GM12878 (cell line): ENCODE results near the gene S1PR4. TPM values are rescaled to one million over a fixed set of nuclear protein-coding genes. Genes with fewer than 3 reads are reported as not detected.
A peak's percentile ranks its signal among the peaks of the same experiment; 100 is the strongest.

ENCODE experiments used
- ATAC-seq: fragments of 200-7000 bp; cut with Tn5 transposase; 3 replicates; pipeline ENCODE4 v1.9.1; 2020; ENCODE audit warnings: mild to moderate bottlenecking, moderate library complexity
- BruUV-seq: library from RNA; stranded (reverse); fragments of 400-500 nt; replicated peaks from 2 replicates; lab custom pipeline; 2021; lab: Mats Ljungman, UMichigan
- CTCF ChIA-PET: fragments of 300-600 bp; sonication (Branson Sonifier 250); formaldehyde crosslinking; extraction: SDS; loops from one replicate; lab custom pipeline; 2021; ENCODE audit warnings: inconsistent platforms; lab: Yijun Ruan, JAX
- POLR2A ChIA-PET: fragments of 350-600 bp; formaldehyde crosslinking; extraction: SDS; loops from one replicate; lab custom pipeline; 2021; ENCODE audit warnings: inconsistent platforms; lab: Charles Lee
- RAD21 ChIA-PET: fragments of 300-600 bp; sonication (Branson Sonifier 250); formaldehyde crosslinking; loops from one replicate; lab custom pipeline; 2023; ENCODE audit warnings: antibody characterized with exemption; ENCODE audit not compliant: unreplicated experiment; lab: Charles Lee
- SMC1A ChIA-PET: fragments of 300-600 bp; sonication (Branson Sonifier 250); formaldehyde crosslinking; loops from one replicate; lab custom pipeline; 2023; ENCODE audit not compliant: unreplicated experiment, uncharacterized antibody; lab: Charles Lee
- DNase-seq: peaks from one replicate; pipeline ENCODE4 v3.0.0-alpha.2; 2011; ENCODE audit warnings: low read depth, low spot score
- FAIRE-seq: peaks from 3 replicates; lab custom pipeline; 2011; peaks lifted over from hg19 to GRCh38; lab: Jason Lieb, UNC
- H2AFZ ChIP-seq: 2 replicates; pipeline ENCODE4 v1.6.0; 2011; ENCODE audit warnings: low read depth, low read length, control low read depth; ENCODE audit not compliant: control insufficient read depth
- H3K27ac ChIP-seq: 2 replicates; pipeline ENCODE4 v1.5.1; 2011; ENCODE audit warnings: control low read depth; ENCODE audit not compliant: control insufficient read depth, insufficient read depth
- H3K27me3 ChIP-seq, 2 experiments: replicated peaks in 1 of 2; 2 replicates each; pipeline versions ENCODE4 v1.6.0 to v1.6.1; 2011; ENCODE audit warnings: low read length in 1 of 2; ENCODE audit not compliant: control insufficient read depth in 2 of 2, insufficient read depth in 2 of 2
- H3K36me3 ChIP-seq, 2 experiments: 2 replicates each; pipeline ENCODE4 v1.5.1; 2011; ENCODE audit warnings: low read length in 1 of 2; ENCODE audit not compliant: control insufficient read depth in 2 of 2, insufficient read depth in 2 of 2
- H3K4me1 ChIP-seq: 2 replicates; pipeline ENCODE4 v1.6.1; 2011; ENCODE audit warnings: mild to moderate bottlenecking, low read length, moderate library complexity, mixed read lengths; ENCODE audit not compliant: control insufficient read depth, insufficient read depth
- H3K4me2 ChIP-seq: 2 replicates; pipeline ENCODE4 v1.6.0; 2011; ENCODE audit warnings: control low read depth; ENCODE audit not compliant: control insufficient read depth, insufficient read depth
- H3K4me3 ChIP-seq: fragments of 200-600 bp; sonication (generic); 2 replicates; pipeline ENCODE4 v1.5.1; 2016
- H3K79me2 ChIP-seq: 2 replicates; pipeline ENCODE4 v1.6.0; 2011; ENCODE audit warnings: low read length; ENCODE audit not compliant: control insufficient read depth, insufficient read depth
- H3K9ac ChIP-seq: 2 replicates; pipeline ENCODE4 v1.8.0; 2011; ENCODE audit warnings: low read length, control low read depth, mixed read lengths; ENCODE audit not compliant: control insufficient read depth, insufficient read depth
- H3K9me3 ChIP-seq: replicated peaks from 3 replicates; pipeline ENCODE4 v1.5.1; 2011; ENCODE audit warnings: mild to moderate bottlenecking, low read length; ENCODE audit not compliant: control insufficient read depth, insufficient read depth
- H4K20me1 ChIP-seq: 2 replicates; pipeline ENCODE4 v1.6.0; 2011; ENCODE audit not compliant: control insufficient read depth, insufficient read depth
- CEBPZ ChIP-seq: fragments of 150-350 bp; IDR thresholded peaks from 2 replicates; pipeline ENCODE4 v1.6.1; 2016; ENCODE audit warnings: low read depth, low read length
- CREM ChIP-seq: IDR thresholded peaks from 2 replicates; pipeline ENCODE4 v1.6.1; 2014; ENCODE audit warnings: antibody characterized with exemption, low read depth
- EZH2 ChIP-seq: IDR thresholded peaks from 2 replicates; pipeline ENCODE4 v1.6.1; 2012; ENCODE audit warnings: low read depth, mild to moderate bottlenecking, control low read depth, inconsistent platforms, low read length, borderline replicate concordance; ENCODE audit not compliant: control insufficient read depth
- JUND ChIP-seq: IDR thresholded peaks from 2 replicates; pipeline ENCODE4 v1.6.1; 2012; ENCODE audit warnings: low read depth, mild to moderate bottlenecking, low read length, improper control_type of control experiment, moderate library complexity
- NFYB ChIP-seq: IDR thresholded peaks from 2 replicates; pipeline ENCODE4 v1.6.1; 2011; ENCODE audit warnings: low read depth, mild to moderate bottlenecking, low read length, improper control_type of control experiment, moderate library complexity; ENCODE audit not compliant: insufficient read depth
- RAD51 ChIP-seq: fragments of 450-650 bp; IDR thresholded peaks from 2 replicates; pipeline ENCODE4 v1.6.1; 2016; ENCODE audit warnings: moderate library complexity, mild to moderate bottlenecking, inconsistent platforms
- SMAD5 ChIP-seq: IDR thresholded peaks from 2 replicates; pipeline ENCODE4 v1.6.1; 2016; ENCODE audit warnings: antibody characterized with exemption, low read depth
- SREBF1 ChIP-seq: IDR thresholded peaks from 2 replicates; pipeline ENCODE4 v1.6.1; 2012; ENCODE audit warnings: mild to moderate bottlenecking, low read length
- WGBS: methylation state at CpG from one replicate; pipeline ENCODE4 v1.1.6; 2016; ENCODE audit warnings: low lambda C conversion rate; ENCODE audit not compliant: insufficient replicate concordance, insufficient coverage; ENCODE audit errors: missing lambda C conversion rate; 5-methylcytosine and 5-hydroxymethylcytosine counted together
- in situ Hi-C: fragments of 300-500 bp; cut with MboI; formaldehyde crosslinking; loops from 9 replicates; pipeline ENCODE4 v1.14.3; 2018; ENCODE audit warnings: mixed read lengths
- intact Hi-C: fragments of 100-400 bp; cut with micrococcal nuclease; formaldehyde crosslinking; loops from one replicate; pipeline ENCODE4 v1.14.2; 2022; ENCODE audit not compliant: unreplicated experiment
- polyA plus RNA-seq, 11 experiments: library from polyadenylated mRNA; depleted of rRNA in 4 of 11; unstranded in 6 of 11; stranded (reverse) in 5 of 11; fragments of >200 nt; fragmentation: Nextera tagmentation in 4 of 11; fragmentation: Illumina TruSeq in 1 of 11; extraction: Ambion mirVana in 4 of 11; extraction: Trizol in 1 of 11; gene quantifications; 1 replicate in 1 of 11; 2 replicates in 10 of 11; pipeline versions ENCODE4 v1.2.1 to v1.2.3, GENCODE V29; 2011 to 2016; ENCODE audit warnings: inconsistent platforms in 2 of 11, missing spikeins in 2 of 11, low read depth in 1 of 11
- total RNA-seq, 4 experiments: library from RNA; depleted of rRNA in 3 of 4; stranded (reverse); fragments of >200 nt in 3 of 4; fragmentation: Illumina TruSeq in 1 of 4; extraction: Trizol in 1 of 4; gene quantifications; 2 replicates each; pipeline versions ENCODE4 v1.2.1 to v1.2.3, GENCODE V29; 2013 to 2021
- TF ChIP-seq, protein P1 (sequence below): IDR thresholded peaks from 2 replicates; pipeline ENCODE4 v1.6.1; 2011; ENCODE audit warnings: borderline replicate concordance, low read depth, mild to moderate bottlenecking, moderate library complexity, mixed read lengths, low read length; ENCODE audit not compliant: insufficient read depth; ENCODE audit errors: extremely low read length

S1PR4 gene
- total and polyA plus RNA-seq, 10 of the 15 experiments (the other 5 are each of a cell fraction or from before 2014, with no cell fraction given): 0.19 to 57.7 (median 32.4) TPM; not detected in 1

DNA sequence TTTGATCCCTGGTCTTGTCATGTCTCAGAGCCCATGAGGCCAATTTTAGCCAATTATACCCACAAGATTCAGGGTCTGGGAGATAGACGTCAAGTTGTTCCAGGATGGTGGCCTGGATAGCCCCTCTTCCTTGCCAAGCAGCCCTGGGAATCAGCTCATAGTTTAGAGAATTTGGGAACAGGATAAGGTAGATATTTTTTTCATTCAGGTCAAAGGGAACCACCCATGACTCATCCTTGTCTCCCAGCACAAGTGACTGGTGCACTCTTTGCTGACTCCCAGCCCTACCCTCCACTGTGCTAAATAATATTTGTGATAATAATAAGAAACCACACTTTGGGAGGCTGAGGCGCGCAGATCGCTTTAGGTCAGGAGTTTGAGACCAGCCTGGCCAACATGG is 17.1 kb upstream of the S1PR4 start:
- no peak for ATAC-seq

GRCh38 chr19:3162418-3163229 is 15.9 kb upstream of the S1PR4 start:
- Histone ChIP-seq H3K4me1 (no peaks in the 10 kb centered on the region), H2AFZ (no peak overlapping the region), H4K20me1 (no peaks in the 10 kb centered on the region), H3K36me3 (peaks cover 0 to 3% of the 10 kb centered on the region in 2 experiments; a peak in 3 of 4 replicates), H3K4me3 (no peak overlapping the region), H3K79me2 (no peaks in the 10 kb centered on the region), H3K9me3 (no peaks in the 10 kb centered on the region; the same call in 2 of the 3 replicates), H3K27me3 (no peaks in the 10 kb centered on the region), H3K4me2 (no peak overlapping the region), H3K9ac (no peak overlapping the region), H3K27ac (no peak overlapping the region)
- no peak for TF ChIP-seq CREM
- peak; percentile 66 for TF ChIP-seq NFYB
- no peak for TF ChIP-seq JUND
- TF ChIP-seq RAD51: peak; percentile 70; the same call in 1 of the 2 replicates
- TF ChIP-seq, protein P1, sequence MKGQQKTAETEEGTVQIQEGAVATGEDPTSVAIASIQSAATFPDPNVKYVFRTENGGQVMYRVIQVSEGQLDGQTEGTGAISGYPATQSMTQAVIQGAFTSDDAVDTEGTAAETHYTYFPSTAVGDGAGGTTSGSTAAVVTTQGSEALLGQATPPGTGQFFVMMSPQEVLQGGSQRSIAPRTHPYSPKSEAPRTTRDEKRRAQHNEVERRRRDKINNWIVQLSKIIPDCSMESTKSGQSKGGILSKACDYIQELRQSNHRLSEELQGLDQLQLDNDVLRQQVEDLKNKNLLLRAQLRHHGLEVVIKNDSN: peak; percentile 54
- TF ChIP-seq CEBPZ: no peak
- no peak for TF ChIP-seq SREBF1
- FAIRE-seq (no peak), DNase-seq (no peak), ATAC-seq (peak; percentile 59)
- SMC1A ChIA-PET: interaction anchor here (0.6 to 3.8 kb wide), 11 partner anchors 16 to 212 kb away, joined by 3 to 35 read pairs (median 3); no protein-coding TSS in a partner anchor
- RAD21 ChIA-PET: interaction anchor here (1.0 to 2.2 kb wide), 4 partner anchors 18 to 34 kb away, joined by 4 to 11 read pairs (median 6); no protein-coding TSS in a partner anchor
- CTCF ChIA-PET: interaction anchor here (0.8 to 4.1 kb wide), 11 partner anchors 10 to 212 kb away, joined by 3 to 35 read pairs (median 4); no protein-coding TSS in a partner anchor
- intact Hi-C loops (loop anchor here (1.0 to 2.0 kb wide), 4 partner anchors 16 to 200 kb away; no protein-coding TSS in a partner anchor), in situ Hi-C loops (loop anchor here (5.0 kb wide), 2 partner anchors 85 to 205 kb away; no protein-coding TSS in a partner anchor)
- POLR2A ChIA-PET: interaction anchor here (0.6 to 0.9 kb wide), 2 partner anchors 34 to 44 kb away, joined by 3 to 4 read pairs; no protein-coding TSS in a partner anchor
- WGBS: 60% methylated on average over 31 of the region's 38 CpGs
- BruUV-seq: no TSS peak

More for the DNA sequence above, 17.1 kb upstream of the S1PR4 start:
- ChIA-PET SMC1A (interaction anchor here (0.6 to 3.8 kb wide), 11 partner anchors 17 to 211 kb away, joined by 3 to 35 read pairs (median 4); no protein-coding TSS in a partner anchor), CTCF (interaction anchor here (0.6 to 4.1 kb wide), 12 partner anchors 9 to 211 kb away, joined by 3 to 35 read pairs (median 4); no protein-coding TSS in a partner anchor), POLR2A (interaction anchor here (0.9 kb wide), 1 partner anchor 33 kb away, joined by 4 read pairs; no protein-coding TSS in a partner anchor), RAD21 (interaction anchor here (1.0 to 2.2 kb wide), 2 partner anchors 17 to 32 kb away, joined by 4 to 11 read pairs; no protein-coding TSS in a partner anchor)
- H4K20me1 ChIP-seq: no peaks in the 10 kb centered on the region
- no peaks in the 10 kb centered on the region for H3K79me2 ChIP-seq
- no peaks in the 10 kb centered on the region for H3K27me3 ChIP-seq
- no peak overlapping the region for H2AFZ ChIP-seq
- in situ Hi-C loops: loop anchor here (5.0 kb wide), 2 partner anchors 84 to 204 kb away; no protein-coding TSS in a partner anchor
- BruUV-seq: no TSS peak
- H3K27ac ChIP-seq: no peak overlapping the region
- no peaks in the 10 kb centered on the region for H3K4me1 ChIP-seq
- no peak overlapping the region for H3K9ac ChIP-seq
- WGBS: 98% methylated on average over 4 of the region's 4 CpGs
- H3K4me2 ChIP-seq: no peak overlapping the region
- H3K36me3 ChIP-seq: peaks cover 0 to 3% of the 10 kb centered on the region in 2 experiments; a peak in 3 of 4 replicates
- no peak for DNase-seq
- intact Hi-C loops: no loop called here
- no peak for FAIRE-seq
- H3K9me3 ChIP-seq: no peaks in the 10 kb centered on the region; the same call in 2 of the 3 replicates
- H3K4me3 ChIP-seq: no peak overlapping the region
- TF ChIP-seq SMAD5: no peak
- no peak for TF ChIP-seq EZH2
